Endothelial cell (in vitro differentiated cells): Measurements from ENCODE around the gene EPSTI1. TPM values are rescaled to one million over a fixed set of nuclear protein-coding genes. Genes with fewer than 3 reads are reported as not detected.

ENCODE experiments used
- DNase-seq: peaks from one replicate; pipeline ENCODE4 v3.0.0; 2021; ENCODE audit warnings: low spot score
- H3K27ac Mint-ChIP-seq: one replicate; pipeline ENCODE4 v1.8.0; 2021; ENCODE audit warnings: mixed read lengths, inconsistent platforms; ENCODE audit not compliant: unreplicated experiment
- H3K27me3 Mint-ChIP-seq: one replicate; pipeline ENCODE4 v1.8.0; 2021; ENCODE audit warnings: mild to moderate bottlenecking, moderate library complexity, mixed read lengths, inconsistent platforms; ENCODE audit not compliant: unreplicated experiment
- H3K36me3 Mint-ChIP-seq: one replicate; pipeline ENCODE4 v1.8.0; 2021; ENCODE audit warnings: mild to moderate bottlenecking, low read depth, mixed read lengths, inconsistent platforms; ENCODE audit not compliant: unreplicated experiment
- H3K4me1 Mint-ChIP-seq: one replicate; pipeline ENCODE4 v1.8.0; 2021; ENCODE audit warnings: mild to moderate bottlenecking, mixed read lengths, inconsistent platforms; ENCODE audit not compliant: unreplicated experiment
- H3K4me3 Mint-ChIP-seq: one replicate; pipeline ENCODE4 v1.8.0; 2021; ENCODE audit warnings: mild to moderate bottlenecking, mixed read lengths, inconsistent platforms; ENCODE audit not compliant: unreplicated experiment
- H3K9me3 Mint-ChIP-seq: one replicate; pipeline ENCODE4 v1.8.0; 2021; ENCODE audit warnings: mixed read lengths, inconsistent platforms; ENCODE audit not compliant: unreplicated experiment
- total RNA-seq: library from RNA; stranded (reverse); fragmentation: NEBNext Ultra II Directional; extraction: Animal tissue kit (Norgen Biotek cat#: 25700); gene quantifications from one replicate; pipeline ENCODE4 v1.2.1, GENCODE V29; 2021; ENCODE audit not compliant: unreplicated experiment
- TF ChIP-seq, protein P1 (sequence below): fragments of 200-600 bp; sonication (generic); IDR thresholded peaks from one replicate; pipeline ENCODE4 v1.5.0; 2021; ENCODE audit warnings: antibody characterized with exemption; ENCODE audit not compliant: unreplicated experiment

Gene EPSTI1
- total RNA-seq, 1 donor from 2014 or later: 0.77 TPM

- DNase-seq: no peak
- Mint-ChIP-seq H3K4me1 (no peaks in the 10 kb centered on the region), H3K27me3 (peaks cover 1% of the 10 kb centered on the region), H3K9me3 (no peaks in the 10 kb centered on the region), H3K27ac (no peak overlapping the region), H3K36me3 (no peaks in the 10 kb centered on the region), H3K4me3 (no peak overlapping the region)
- TF ChIP-seq, protein P1, sequence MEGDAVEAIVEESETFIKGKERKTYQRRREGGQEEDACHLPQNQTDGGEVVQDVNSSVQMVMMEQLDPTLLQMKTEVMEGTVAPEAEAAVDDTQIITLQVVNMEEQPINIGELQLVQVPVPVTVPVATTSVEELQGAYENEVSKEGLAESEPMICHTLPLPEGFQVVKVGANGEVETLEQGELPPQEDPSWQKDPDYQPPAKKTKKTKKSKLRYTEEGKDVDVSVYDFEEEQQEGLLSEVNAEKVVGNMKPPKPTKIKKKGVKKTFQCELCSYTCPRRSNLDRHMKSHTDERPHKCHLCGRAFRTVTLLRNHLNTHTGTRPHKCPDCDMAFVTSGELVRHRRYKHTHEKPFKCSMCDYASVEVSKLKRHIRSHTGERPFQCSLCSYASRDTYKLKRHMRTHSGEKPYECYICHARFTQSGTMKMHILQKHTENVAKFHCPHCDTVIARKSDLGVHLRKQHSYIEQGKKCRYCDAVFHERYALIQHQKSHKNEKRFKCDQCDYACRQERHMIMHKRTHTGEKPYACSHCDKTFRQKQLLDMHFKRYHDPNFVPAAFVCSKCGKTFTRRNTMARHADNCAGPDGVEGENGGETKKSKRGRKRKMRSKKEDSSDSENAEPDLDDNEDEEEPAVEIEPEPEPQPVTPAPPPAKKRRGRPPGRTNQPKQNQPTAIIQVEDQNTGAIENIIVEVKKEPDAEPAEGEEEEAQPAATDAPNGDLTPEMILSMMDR: no peak
Measured at GRCh38 chr13:42855410-42855809, 136.6 kb downstream of the EPSTI1 start.

GRCh38 chr13:42852136-42852535, 139.9 kb downstream of the EPSTI1 start:
- Mint-ChIP-seq H3K9me3 (no peaks in the 10 kb centered on the region), H3K36me3 (no peaks in the 10 kb centered on the region), H3K27me3 (no peaks in the 10 kb centered on the region), H3K27ac (no peak overlapping the region), H3K4me3 (no peak overlapping the region), H3K4me1 (no peaks in the 10 kb centered on the region)
- TF ChIP-seq, protein P1: no peak
- DNase-seq: no peak

- no peak overlapping the region for H3K27ac Mint-ChIP-seq
- no peak overlapping the region for H3K4me3 Mint-ChIP-seq
- H3K27me3 Mint-ChIP-seq: no peaks in the 10 kb centered on the region
- TF ChIP-seq, protein P1: no peak
- DNase-seq: no peak
- H3K36me3 Mint-ChIP-seq: no peaks in the 10 kb centered on the region
- no peaks in the 10 kb centered on the region for H3K4me1 Mint-ChIP-seq
- H3K9me3 Mint-ChIP-seq: no peaks in the 10 kb centered on the region
Measured at GRCh38 chr13:42849200-42849599, 142.8 kb downstream of the EPSTI1 start.

- TF ChIP-seq, protein P1: no peak
- no peak overlapping the region for H3K4me3 Mint-ChIP-seq
- H3K27ac Mint-ChIP-seq: no peak overlapping the region
- no peaks in the 10 kb centered on the region for H3K36me3 Mint-ChIP-seq
- H3K4me1 Mint-ChIP-seq: no peaks in the 10 kb centered on the region
- H3K9me3 Mint-ChIP-seq: no peaks in the 10 kb centered on the region
- no peak for DNase-seq
- no peaks in the 10 kb centered on the region for H3K27me3 Mint-ChIP-seq
Measured at GRCh38 chr13:42847891-42848663, 144.0 kb downstream of the EPSTI1 start.

GRCh38 chr13:42836930-42837690, 154.9 kb downstream of the EPSTI1 start:
- Mint-ChIP-seq H3K27ac (no peak overlapping the region), H3K4me3 (no peak overlapping the region), H3K27me3 (no peaks in the 10 kb centered on the region), H3K4me1 (peaks cover 14% of the 10 kb centered on the region), H3K9me3 (no peaks in the 10 kb centered on the region), H3K36me3 (no peaks in the 10 kb centered on the region)
- TF ChIP-seq, protein P1: no peak
- DNase-seq: no peak
